HG02885 (cell line): ENCODE results near the gene G6PC2.

Experiments used
- ATAC-seq: cut with Tn5 transposase; IDR thresholded peaks from one replicate; pipeline ENCODE4 v1.9.1; 2021; ENCODE audit warnings: mild to moderate bottlenecking; ENCODE audit not compliant: unreplicated experiment, poor library complexity

The G6PC2 gene

DNA sequence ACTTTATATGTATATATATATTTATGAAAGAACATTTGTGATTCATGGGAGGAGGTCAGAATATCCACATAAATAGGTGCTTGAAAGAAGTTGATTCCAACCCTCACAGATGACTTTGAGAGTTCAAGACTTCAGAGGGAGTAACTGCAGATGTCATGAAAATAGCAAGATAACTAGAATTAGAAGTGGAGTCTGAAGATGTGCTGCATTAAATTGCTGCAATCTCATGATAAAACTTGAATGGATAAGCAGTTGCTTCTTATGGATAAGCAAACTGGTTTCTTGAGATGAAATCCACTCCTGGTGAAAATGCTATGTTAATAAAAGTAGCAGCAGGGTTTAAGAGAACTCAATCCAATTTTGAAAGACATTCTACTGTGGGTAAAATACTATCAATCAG is 40.2 kb downstream of the G6PC2 start:
- ATAC-seq = no peak

DNA sequence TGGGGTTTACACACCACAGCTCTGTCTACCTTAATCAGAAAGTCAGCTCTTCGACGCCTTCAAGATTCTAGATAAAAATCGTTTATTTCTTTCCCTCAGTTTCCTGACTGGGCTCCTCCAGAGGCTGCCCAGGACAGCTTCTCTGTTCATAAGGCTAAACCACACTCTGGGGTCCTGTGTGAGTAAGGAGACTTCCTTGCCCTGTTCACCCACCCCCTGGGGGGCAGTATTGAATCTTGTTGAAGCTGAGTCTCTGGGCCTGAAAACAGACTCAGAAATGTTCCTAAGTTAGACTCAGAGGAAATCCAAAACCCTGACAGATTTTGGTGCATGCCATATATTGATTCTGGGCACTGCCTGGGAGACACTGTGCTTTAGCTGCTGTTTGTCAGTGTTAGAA is 43.0 kb downstream of the G6PC2 start:
- ATAC-seq = no peak

DNA sequence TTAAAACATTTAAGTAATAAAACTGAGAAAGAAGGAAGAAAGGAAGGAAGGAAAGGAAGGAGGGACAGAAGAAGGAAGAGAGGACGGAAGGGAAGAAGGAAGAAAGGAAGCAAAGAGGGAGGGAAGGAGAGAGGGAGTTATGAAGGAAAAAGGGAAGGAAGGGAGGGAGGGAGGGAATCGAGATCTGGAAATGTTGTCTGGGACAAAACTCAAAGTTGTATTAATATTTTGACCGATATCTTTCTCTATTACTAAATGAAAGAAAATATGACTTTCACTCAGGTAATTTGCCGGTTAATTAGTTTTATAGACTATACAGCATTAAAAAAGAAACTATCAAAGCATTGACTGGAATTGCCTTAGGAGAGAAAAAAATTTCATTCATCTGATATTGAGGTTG is 44.4 kb downstream of the G6PC2 start:
- ATAC-seq = no peak

DNA sequence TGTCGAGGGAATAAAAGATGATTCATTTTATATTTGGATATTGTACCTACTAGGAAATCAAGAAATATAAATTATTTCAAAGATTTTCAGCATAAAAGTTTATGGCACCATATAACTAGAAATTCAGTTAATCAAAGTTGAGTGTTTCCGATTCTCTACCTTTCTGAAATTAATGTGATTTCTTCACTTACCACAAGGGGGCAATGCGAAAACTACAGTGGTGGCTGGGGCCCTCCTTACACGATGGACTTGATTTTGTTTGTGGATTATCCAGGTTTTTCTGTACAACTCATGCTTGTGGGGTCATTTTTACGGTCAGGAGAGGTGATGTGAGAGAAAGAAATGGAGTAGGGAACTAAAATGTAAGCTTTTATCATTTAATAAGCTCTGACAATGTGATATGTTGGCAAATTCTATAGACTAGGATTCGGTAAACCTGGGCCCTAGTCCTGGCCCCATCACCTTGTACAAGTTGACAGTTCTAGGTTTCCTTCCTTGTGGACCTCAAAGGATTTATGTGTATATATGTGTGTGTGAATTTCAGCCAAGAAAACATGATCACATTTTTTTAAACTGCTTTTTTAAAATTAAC is 47.6 kb downstream of the G6PC2 start:
- peak; percentile 62 for ATAC-seq

DNA sequence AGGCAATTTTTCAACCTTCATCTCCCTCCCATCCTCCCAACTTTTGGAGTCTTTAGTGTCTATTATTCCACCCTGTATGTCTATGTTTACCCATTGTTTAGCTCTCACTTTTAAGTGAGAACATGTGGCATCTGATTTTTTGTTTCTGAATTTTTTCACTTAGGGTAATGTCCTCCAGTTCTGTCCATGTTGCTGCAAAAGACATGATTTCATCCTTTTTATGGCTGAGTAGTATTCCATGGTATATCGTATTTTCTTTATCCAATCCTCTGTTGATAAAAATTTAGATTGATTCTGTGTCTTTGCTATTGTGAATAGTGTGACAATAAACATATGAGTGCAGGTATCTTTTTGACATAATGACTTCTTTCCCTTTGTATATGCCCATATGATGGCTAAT is 48.2 kb downstream of the G6PC2 start:
- ATAC-seq = no peak

DNA sequence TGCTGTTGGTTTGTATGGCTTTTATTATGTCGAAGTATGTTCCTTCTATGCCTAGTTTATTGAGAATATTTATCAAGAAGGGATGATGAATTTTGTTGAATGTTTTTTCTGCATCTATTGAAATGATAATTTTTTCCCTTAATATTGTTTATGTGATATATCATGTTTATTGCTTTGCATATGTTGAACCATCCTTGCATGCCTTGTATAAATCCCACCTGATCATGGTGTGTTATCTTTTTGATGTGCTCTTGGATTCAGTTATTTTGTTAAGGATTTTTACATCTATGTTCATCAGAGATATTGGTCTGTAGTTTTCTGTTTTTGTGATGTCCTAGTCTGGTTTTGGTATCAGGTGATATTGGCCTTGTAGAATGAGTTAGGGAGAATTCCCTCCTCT is 50.8 kb downstream of the G6PC2 start:
- no peak for ATAC-seq

DNA sequence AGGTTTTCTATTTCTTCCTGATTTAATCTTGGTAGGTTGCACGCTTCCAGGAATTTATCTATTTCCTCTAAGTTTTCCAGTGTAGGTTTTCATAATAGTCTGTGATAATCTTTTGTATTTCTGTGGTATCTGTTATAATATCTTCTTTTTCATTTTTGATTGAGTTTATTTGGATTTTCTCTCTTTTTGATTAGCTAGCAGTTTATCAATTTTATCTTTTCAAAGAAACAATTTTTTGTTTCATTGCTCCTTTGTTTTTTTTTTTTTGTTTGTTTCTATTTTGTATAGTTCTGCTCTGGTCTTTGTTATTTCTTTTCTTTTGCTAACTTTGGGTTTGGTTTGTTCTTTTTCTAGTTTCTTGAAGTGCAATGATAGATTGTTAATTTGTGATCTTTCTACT is 51.3 kb downstream of the G6PC2 start:
- ATAC-seq = no peak

DNA sequence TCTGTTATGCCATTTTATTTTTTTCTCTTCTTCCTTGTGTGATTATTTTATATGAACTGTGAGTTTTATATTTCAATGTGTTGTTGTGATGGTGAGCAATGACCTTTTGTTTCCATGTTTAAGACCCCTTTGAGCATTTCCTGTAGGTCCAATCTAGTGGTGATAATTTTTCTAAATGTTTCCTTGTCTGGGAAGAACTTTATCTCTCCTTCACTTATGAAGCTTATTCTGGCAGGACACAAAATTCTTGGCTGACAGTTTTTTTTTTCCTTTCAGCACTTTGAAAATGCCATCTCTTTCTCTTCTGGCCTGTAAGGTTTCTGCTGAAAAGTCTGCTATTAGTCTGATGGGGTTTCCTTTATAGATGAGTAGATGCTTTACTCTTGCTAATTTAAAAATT is 53.2 kb downstream of the G6PC2 start:
- no peak for ATAC-seq

DNA sequence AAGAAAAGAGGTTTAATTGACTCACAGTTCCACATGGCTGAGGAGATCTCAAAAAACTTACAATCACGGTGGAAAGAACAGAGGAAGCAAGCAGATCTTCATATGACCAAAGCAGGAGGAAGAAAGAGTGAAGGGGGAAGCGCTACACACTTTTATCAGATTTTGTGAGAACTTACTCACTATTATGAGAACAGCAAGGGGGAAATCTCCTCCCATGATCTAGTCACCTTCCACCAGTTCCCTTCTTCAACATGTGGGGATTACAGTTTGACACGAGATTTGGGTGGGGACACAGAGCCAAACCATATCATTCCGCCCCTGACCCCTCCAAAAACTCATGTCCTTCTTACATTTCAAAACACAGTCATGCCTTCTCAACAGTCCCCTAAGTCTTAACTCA is 54.2 kb downstream of the G6PC2 start:
- no peak for ATAC-seq

DNA sequence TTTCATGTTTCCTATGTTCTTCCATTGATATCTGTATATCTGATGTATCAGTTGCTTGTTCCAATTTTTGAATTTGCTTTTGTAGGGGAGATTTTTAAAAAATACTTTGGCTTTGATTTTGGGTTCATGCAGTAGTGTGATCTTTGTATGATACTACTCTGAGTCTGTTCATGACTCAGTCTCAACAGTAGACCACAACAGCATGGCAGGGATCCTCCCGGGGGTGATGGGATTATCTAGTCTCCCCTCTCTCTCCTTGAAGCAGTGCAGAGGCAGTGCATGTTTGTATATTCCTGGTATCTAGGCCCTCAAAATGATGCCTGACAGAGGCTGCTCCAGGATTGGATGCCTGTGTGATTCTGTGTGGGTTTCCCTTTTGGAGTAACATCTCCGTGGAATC is 55.3 kb downstream of the G6PC2 start:
- no peak for ATAC-seq
